Aorta (tissue), 5 donors: Measurements from ENCODE around the gene FOXJ1. TPM values are rescaled to one million over a fixed set of nuclear protein-coding genes. Genes with fewer than 3 reads are reported as not detected.

Source experiments
- ATAC-seq: fragments of 200-7000 bp; cut with Tn5 transposase; one replicate; pipeline ENCODE4 v1.9.1; 2022; ENCODE audit warnings: moderate library complexity; ENCODE audit not compliant: low FRiP score
- DNase-seq, 2 donors: peaks; one replicate each; pipeline ENCODE4 v3.0.0-alpha.2; 2020
- H3K27ac ChIP-seq, 2 donors: one replicate each; pipeline ENCODE4 v1.5.1; 2013; ENCODE audit warnings: low read length in 2 of 2, mild to moderate bottlenecking in 2 of 2, moderate library complexity in 2 of 2, control low read depth in 1 of 2, inconsistent platforms in 1 of 2, low read depth in 1 of 2
- H3K27me3 ChIP-seq, 2 donors: one replicate each; pipeline ENCODE4 v1.6.1; 2013; ENCODE audit warnings: control low read depth in 1 of 2, low read length in 1 of 2, mild to moderate bottlenecking in 1 of 2, moderate library complexity in 1 of 2; ENCODE audit not compliant: insufficient read depth in 2 of 2, control insufficient read depth in 1 of 2
- H3K36me3 ChIP-seq, 2 donors: one replicate each; pipeline ENCODE4 v1.6.1; 2013; ENCODE audit warnings: control low read depth in 1 of 2, low read length in 1 of 2, mild to moderate bottlenecking in 1 of 2; ENCODE audit not compliant: insufficient read depth in 2 of 2, control insufficient read depth in 1 of 2
- H3K4me1 ChIP-seq, 2 donors: one replicate each; pipeline ENCODE4 v1.6.1; 2013; ENCODE audit warnings: low read length in 2 of 2, control low read depth in 1 of 2, mild to moderate bottlenecking in 1 of 2, moderate library complexity in 1 of 2; ENCODE audit not compliant: insufficient read depth in 2 of 2, control insufficient read depth in 1 of 2
- H3K4me3 ChIP-seq, 2 donors: one replicate each; pipeline ENCODE4 v1.5.1; 2013; ENCODE audit warnings: low read length in 2 of 2, control low read depth in 1 of 2, mild to moderate bottlenecking in 1 of 2
- H3K9me3 ChIP-seq: one replicate; pipeline ENCODE4 v1.6.1; 2013; ENCODE audit warnings: mild to moderate bottlenecking, low read length; ENCODE audit not compliant: control insufficient read depth
- WGBS, 2 donors: extraction: QIAGEN DNeasy Blood & Tissue Kit; methylation state at CpG; one replicate each; pipeline ENCODE4 v1.1.7; 2013; 5-methylcytosine and 5-hydroxymethylcytosine counted together
- intact Hi-C, 2 donors: fragments of 100-400 bp; cut with DNase I; formaldehyde crosslinking; loops; one replicate each; pipeline versions ENCODE4 v1.14.2 to v1.15.0; 2022
- polyA plus RNA-seq, 2 donors: library from polyadenylated mRNA; stranded (reverse); fragments of 200-250 nt; gene quantifications; one replicate each; pipeline ENCODE4 v1.2.3, GENCODE V29; 2013
- total RNA-seq, 2 donors: library from RNA; stranded (reverse); fragmentation: NEBNext Ultra II Directional; extraction: Animal tissue kit (Norgen Biotek cat#: 25700); gene quantifications; one replicate each; pipeline ENCODE4 v1.2.1, GENCODE V29; 2021
- donor health status: healthy with polysubstance abuse.
- donor health status: Bipolar disorder and iron deficiency.
- donor health status: DM: no; HTN: no; CAD: no.
- donor health status: DM: no; HTN: no; CAD: no.
- donor health status: DM: yes; HTN: yes; CAD: no.

The FOXJ1 gene
- total and polyA plus RNA-seq, 4 donors: not detected

GRCh38 chr17:76097716-76098295, 43.2 kb downstream of the FOXJ1 start:
- H3K4me3 ChIP-seq: no peak overlapping the region
- ATAC-seq (no peak), DNase-seq (peak in 1 of 2 donors; percentile 52)
- peaks cover 0 to 2% of the 10 kb centered on the region in 2 donors for H3K4me1 ChIP-seq
- H3K9me3 ChIP-seq: no peaks in the 10 kb centered on the region
- 90 to 96% methylated on average over 19 of the region's 19 CpGs for WGBS, 2 donors
- H3K27me3 ChIP-seq: no peaks in the 10 kb centered on the region
- intact Hi-C loops: no loop called here
- H3K36me3 ChIP-seq: peaks cover 5 to 6% of the 10 kb centered on the region in 2 donors
- H3K27ac ChIP-seq: no peak overlapping the region

DNA sequence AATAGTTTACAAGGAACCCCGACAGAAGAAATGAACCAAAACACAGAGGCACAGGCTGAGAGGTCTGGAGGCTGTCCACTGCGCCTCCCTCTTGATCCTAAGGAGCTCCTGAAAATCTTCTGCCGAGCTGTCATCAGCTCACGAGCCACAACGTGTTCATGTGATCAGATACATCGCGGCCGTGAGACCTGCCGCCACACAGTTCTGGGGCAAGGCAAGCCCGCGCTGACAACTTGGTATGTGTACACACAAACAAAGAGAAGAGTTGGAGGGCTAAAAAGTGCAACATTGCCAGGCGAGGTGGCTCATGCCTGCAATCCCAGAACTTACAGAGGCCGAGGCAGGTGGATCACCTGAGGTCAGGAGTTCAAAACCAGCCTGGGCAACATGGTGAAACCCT, 45.1 kb downstream of the FOXJ1 start:
- H3K9me3 ChIP-seq: no peaks in the 10 kb centered on the region
- no peak overlapping the region for H3K4me3 ChIP-seq
- DNase-seq (peak in 1 of 2 donors; percentile 64), ATAC-seq (no peak)
- H3K36me3 ChIP-seq: peaks cover 6% of the 10 kb centered on the region in 2 donors
- intact Hi-C loops: no loop called here
- no peak overlapping the region for H3K27ac ChIP-seq
- no peaks in the 10 kb centered on the region for H3K4me1 ChIP-seq
- 83 to 92% methylated on average over 13 of the region's 13 CpGs for WGBS, 2 donors
- no peaks in the 10 kb centered on the region for H3K27me3 ChIP-seq

DNA sequence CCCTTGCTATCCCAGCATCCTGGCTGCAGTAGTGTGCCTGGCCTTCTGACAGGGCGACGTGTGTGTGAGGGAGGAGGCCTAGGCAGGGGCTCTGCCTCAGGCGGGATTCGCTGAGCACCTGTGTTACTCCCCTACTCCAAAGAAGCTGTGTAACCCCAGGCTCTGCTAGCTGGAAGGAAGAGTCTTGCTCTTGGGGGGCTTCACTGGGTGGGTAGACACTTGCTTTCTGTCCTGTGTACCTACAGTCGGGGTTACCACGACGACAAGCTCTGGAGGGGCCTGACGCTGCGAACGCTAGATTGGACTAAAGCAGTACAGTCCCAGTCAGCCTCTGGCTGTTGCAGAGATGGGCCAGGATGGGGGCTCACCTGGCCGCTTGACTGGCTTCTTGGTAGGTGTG, 47.0 kb downstream of the FOXJ1 start:
- Histone ChIP-seq H3K27ac (no peak overlapping the region), H3K4me3 (no peak overlapping the region), H3K36me3 (peaks cover 6 to 9% of the 10 kb centered on the region in 2 donors), H3K4me1 (no peaks in the 10 kb centered on the region), H3K9me3 (no peaks in the 10 kb centered on the region), H3K27me3 (no peaks in the 10 kb centered on the region)
- WGBS, 2 donors: 83 to 95% methylated on average over 11 of the region's 11 CpGs
- intact Hi-C loops: no loop called here
- DNase-seq: peak in 1 of 2 donors; percentile 55
- no peak for ATAC-seq

DNA sequence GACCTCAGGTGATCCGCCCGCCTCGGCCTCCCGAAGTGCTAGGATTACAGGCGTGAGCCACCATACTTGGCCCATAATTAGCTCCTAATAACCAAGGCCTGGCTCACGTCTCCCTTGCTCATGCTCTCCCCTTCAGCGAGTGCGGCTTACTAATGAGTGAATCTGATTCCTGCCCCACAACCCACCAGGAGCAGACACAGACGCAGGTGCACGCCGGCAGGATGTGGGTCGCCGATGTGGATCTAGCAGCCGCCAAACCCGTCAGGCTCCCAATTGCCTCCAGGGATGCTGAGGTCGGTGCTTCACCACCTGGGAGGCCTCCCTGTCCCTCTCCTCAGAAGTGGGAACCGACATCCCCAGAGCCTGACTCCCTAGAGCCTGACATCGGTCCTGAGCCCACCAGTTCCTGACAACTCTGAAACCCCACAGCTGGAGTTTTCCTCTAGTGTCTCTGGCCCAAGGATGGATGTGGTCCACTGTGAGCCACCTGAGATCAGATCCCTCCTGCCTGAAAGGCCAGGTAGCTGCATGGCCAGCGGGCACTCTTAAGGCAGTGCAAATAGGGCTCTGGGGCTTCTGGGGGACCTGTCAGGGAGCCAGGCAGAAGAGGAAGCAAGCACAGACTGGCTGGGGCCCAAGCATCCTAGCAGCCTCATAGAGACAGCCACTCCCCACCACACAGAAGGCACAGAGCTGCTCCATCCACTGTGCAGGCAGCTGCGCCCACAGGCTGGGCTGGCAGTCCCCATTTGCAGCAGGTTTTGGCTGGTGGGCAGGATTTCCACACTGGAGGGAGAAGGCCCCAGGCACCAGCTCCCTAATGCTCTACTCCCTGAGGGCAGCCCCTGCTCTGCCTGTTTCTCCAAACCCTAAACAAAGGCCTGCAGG, 48.3 kb downstream of the FOXJ1 start:
- DNase-seq: peak in 1 of 2 donors; percentile 43
- no peak overlapping the region for H3K4me3 ChIP-seq
- H3K27me3 ChIP-seq: no peaks in the 10 kb centered on the region
- H3K36me3 ChIP-seq: peaks cover 6 to 15% of the 10 kb centered on the region in 2 donors
- H3K4me1 ChIP-seq: no peaks in the 10 kb centered on the region
- no peaks in the 10 kb centered on the region for H3K9me3 ChIP-seq
- intact Hi-C loops: no loop called here
- ATAC-seq: no peak
- H3K27ac ChIP-seq: no peak overlapping the region
- 93 to 95% methylated on average over 19 to 20 of the region's 20 CpGs for WGBS, 2 donors

DNA sequence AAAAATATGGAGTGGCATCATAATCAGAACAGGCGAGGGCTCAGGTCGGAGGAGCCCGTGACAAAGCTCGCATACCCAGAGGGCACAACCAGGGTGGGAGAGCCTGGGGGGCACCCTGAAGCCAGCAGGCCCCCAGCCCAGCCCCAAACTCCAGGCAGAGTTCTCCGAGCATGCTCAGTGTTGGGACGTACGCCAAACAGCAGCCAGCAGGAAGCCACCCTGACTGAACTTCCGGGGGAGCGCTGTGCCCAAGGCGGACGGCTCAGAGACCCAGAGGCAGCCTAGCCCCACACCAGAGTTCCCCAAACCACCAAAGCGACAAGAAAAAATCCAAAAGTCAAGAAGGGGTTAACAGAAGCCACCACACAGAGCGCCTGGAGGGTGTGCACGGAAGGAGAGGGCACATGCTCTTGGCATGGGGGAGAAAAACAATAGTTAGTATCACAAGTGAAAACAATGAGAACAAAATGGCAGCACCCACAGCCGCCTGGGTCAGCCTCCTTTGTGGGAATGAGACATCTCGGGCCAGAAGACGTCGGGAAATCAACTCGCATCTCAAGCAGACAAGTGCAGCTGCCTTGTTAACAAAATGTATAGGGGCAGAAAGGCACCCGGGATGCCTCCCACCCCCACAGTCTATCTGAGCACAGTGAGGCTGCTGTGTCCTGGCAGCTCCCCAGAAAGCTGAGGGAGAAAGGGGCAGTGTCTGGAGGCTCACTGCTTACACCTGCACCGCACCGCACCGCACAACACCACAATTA, 49.3 kb downstream of the FOXJ1 start:
- H3K9me3 ChIP-seq: no peaks in the 10 kb centered on the region
- H3K4me1 ChIP-seq: no peaks in the 10 kb centered on the region
- no peak overlapping the region for H3K4me3 ChIP-seq
- WGBS, 2 donors: 73 to 79% methylated on average over 23 of the region's 23 CpGs
- no peak overlapping the region for H3K27ac ChIP-seq
- H3K27me3 ChIP-seq: no peaks in the 10 kb centered on the region
- intact Hi-C loops: no loop called here
- ATAC-seq: no peak
- DNase-seq: peak in 1 of 2 donors; percentile 71
- peaks cover 6 to 15% of the 10 kb centered on the region in 2 donors for H3K36me3 ChIP-seq

DNA sequence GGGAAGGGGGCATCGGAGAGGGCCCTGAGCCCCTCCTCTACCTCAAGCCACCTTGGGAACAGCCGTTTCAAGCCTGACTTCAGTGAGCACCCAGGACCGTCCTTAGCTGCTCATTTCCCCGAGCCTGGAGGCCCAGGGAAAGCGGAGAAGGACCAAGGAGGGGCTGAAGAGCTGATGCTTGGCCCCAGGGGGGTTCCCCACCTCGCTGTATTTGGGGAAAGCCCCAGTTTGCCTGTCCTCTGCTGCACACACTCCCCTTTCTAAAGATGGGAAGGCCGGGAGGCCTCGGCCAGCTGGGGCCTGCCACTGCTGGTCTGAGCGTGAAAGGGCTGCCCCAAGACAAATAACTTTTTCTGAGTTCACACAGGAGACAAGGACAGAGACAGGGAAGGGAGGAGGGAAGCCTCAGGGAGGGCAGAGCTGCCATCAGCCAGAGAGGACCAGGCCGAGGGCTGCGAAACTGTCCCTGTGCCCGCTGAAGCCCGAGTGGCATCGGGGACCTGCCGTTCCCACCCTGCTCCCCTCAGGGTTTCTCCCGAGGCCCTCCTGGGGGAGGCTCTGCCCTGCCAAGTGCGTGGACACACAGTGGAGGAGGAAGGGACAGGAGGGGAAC, 50.4 kb downstream of the FOXJ1 start:
- 86 to 89% methylated on average over 17 of the region's 17 CpGs for WGBS, 2 donors
- intact Hi-C loops: no loop called here

DNA sequence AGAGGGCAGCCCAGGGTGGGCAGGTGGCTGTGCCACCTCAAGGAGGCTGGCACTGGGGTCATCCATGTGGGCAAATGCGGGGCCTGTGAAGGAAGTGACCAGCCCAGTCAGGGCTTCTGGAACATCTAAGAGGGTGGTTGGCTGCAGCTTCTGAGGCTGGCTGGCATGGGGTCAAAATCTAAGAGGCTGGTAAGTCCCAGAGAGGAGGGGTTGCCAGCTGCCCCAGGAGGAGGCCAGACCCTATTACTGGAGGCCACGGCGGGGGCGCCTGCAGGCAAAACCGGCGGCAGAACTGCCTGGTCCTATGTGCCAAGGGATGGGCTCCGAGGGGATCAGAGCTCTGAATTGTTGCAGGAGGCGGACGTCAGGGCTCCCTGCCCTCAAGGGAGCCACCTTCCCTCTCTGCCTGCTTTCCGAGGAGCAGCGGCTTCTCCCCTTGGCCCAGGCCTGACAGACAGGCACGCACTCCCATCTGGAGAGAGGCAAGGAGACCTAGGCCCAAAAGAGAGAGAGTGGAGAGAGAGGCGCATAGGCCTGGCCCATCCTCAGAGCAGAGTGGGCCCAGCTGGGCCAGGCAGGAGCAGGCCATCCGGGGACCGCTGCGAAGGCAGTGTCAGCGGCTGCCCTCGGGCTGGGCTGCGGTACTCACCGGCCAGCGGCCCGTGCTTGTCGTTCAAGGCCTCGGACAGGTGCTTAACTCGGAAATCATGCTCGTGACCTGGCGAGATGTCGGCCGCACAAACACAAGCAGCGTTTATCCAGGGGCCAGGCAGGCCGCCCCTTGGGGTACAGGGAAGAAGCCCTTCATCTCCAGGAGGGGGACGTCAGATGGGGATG, 51.1 kb downstream of the FOXJ1 start:
- Histone ChIP-seq H3K4me1 (no peaks in the 10 kb centered on the region), H3K36me3 (peaks cover 6 to 17% of the 10 kb centered on the region in 2 donors), H3K27ac (no peak overlapping the region), H3K27me3 (no peaks in the 10 kb centered on the region), H3K4me3 (no peak overlapping the region), H3K9me3 (no peaks in the 10 kb centered on the region)
- ATAC-seq (no peak), DNase-seq (peak in 1 of 2 donors; percentile 67)
- intact Hi-C loops: no loop called here
- 91 to 92% methylated on average over 29 to 32 of the region's 32 CpGs for WGBS, 2 donors

More for the DNA sequence above, 50.4 kb downstream of the FOXJ1 start:
- DNase-seq: peak in 1 of 2 donors; percentile 64
- H3K4me3 ChIP-seq: no peak overlapping the region
- no peaks in the 10 kb centered on the region for H3K27me3 ChIP-seq
- no peak overlapping the region for H3K27ac ChIP-seq
- H3K36me3 ChIP-seq: peaks cover 6 to 13% of the 10 kb centered on the region in 2 donors
- H3K9me3 ChIP-seq: no peaks in the 10 kb centered on the region
- ATAC-seq: no peak
- no peaks in the 10 kb centered on the region for H3K4me1 ChIP-seq
